NCI-H345 treated with DMSO at 0.1 percent for 48 hours (cell line): ENCODE data around the gene C14orf132.
"Not testable (repeated sequence)": the region's sequence is repeated elsewhere in the genome, so short reads cannot be mapped to it uniquely, and the experiment has no call there.

ENCODE experiments used
- DNase-seq: peaks from one replicate; lab custom pipeline; 2025; ENCODE audit not compliant: unreplicated experiment; lab: John Stamatoyannopoulos, UW

C14orf132 gene

GRCh38 chr14:96058576-96059200 is 19.5 kb downstream of the C14orf132 start:
- no peak for DNase-seq

- DNase-seq: no peak
Measured at GRCh38 chr14:96059519-96060135, 20.5 kb downstream of the C14orf132 start.

- no peak for DNase-seq
Measured at GRCh38 chr14:96060186-96060933, 21.2 kb downstream of the C14orf132 start.

GRCh38 chr14:96062010-96062409 is 22.8 kb downstream of the C14orf132 start:
- no peak for DNase-seq

- no peak for DNase-seq
Measured at GRCh38 chr14:96062506-96062905, 23.3 kb downstream of the C14orf132 start.

- no peak for DNase-seq
Measured at GRCh38 chr14:96064866-96065265, 25.7 kb downstream of the C14orf132 start.

GRCh38 chr14:96065661-96066459 is 26.7 kb downstream of the C14orf132 start:
- DNase-seq: no peak

- no peak for DNase-seq
Measured at GRCh38 chr14:96066976-96067375, 27.8 kb downstream of the C14orf132 start.

GRCh38 chr14:96067985-96068930 is 29.1 kb downstream of the C14orf132 start:
- no peak for DNase-seq

- DNase-seq: no peak
Measured at GRCh38 chr14:96069421-96069820, 30.3 kb downstream of the C14orf132 start.

- DNase-seq: no peak
Measured at GRCh38 chr14:96071561-96071960, 32.4 kb downstream of the C14orf132 start.

- DNase-seq: no peak
Measured at GRCh38 chr14:96072076-96072475, 32.9 kb downstream of the C14orf132 start.

GRCh38 chr14:96072746-96073145 is 33.6 kb downstream of the C14orf132 start:
- DNase-seq: no peak

GRCh38 chr14:96073260-96074039 is 34.3 kb downstream of the C14orf132 start:
- DNase-seq: not testable (repeated sequence)

- no peak for DNase-seq
Measured at GRCh38 chr14:96077983-96078624, 38.9 kb downstream of the C14orf132 start.

- no peak for DNase-seq
Measured at GRCh38 chr14:96078625-96079016, 39.5 kb downstream of the C14orf132 start.

- DNase-seq: no peak
Measured at GRCh38 chr14:96079066-96079465, 39.9 kb downstream of the C14orf132 start.

GRCh38 chr14:96080571-96080970 is 41.4 kb downstream of the C14orf132 start:
- DNase-seq: no peak

- DNase-seq: no peak
Measured at GRCh38 chr14:96081224-96081623, 42.1 kb downstream of the C14orf132 start.
